ENCODE results near the gene PANK1.

The PANK1 gene

DNA sequence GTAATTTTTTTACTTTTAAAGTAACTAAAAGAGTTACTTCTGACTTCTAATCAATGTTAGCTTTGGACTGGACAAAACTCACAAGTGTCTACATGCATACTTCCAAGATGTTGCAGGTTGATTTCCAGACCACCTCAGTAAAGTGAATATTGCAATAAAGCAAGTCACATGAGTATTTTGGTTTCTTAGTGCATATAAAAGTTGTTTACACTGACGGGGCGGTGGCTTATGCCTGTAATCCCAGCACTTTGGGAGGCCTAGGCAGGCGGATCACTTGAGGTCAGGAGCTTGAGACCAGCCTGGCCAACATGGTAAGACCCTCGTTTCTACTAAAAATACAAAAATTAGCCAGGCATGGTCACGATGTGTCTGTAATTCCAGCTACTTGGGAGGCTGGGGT lies 40.8 kb downstream of the PANK1 start:
- DNase-seq (ENCODE audit: low read depth, low spot score), result no peak
- ChIA-PET POLR2A (no interaction called here), CTCF (interaction anchor here (0.6 to 1.6 kb wide), 2 partner anchors 11 to 70 kb away, joined by 3 read pairs; no protein-coding TSS in a partner anchor)
- no peak overlapping the region for H3K4me3 ChIP-seq (ENCODE audit: low read depth, low read length)
- TF ChIP-seq, protein P1, sequence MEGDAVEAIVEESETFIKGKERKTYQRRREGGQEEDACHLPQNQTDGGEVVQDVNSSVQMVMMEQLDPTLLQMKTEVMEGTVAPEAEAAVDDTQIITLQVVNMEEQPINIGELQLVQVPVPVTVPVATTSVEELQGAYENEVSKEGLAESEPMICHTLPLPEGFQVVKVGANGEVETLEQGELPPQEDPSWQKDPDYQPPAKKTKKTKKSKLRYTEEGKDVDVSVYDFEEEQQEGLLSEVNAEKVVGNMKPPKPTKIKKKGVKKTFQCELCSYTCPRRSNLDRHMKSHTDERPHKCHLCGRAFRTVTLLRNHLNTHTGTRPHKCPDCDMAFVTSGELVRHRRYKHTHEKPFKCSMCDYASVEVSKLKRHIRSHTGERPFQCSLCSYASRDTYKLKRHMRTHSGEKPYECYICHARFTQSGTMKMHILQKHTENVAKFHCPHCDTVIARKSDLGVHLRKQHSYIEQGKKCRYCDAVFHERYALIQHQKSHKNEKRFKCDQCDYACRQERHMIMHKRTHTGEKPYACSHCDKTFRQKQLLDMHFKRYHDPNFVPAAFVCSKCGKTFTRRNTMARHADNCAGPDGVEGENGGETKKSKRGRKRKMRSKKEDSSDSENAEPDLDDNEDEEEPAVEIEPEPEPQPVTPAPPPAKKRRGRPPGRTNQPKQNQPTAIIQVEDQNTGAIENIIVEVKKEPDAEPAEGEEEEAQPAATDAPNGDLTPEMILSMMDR (IDR thresholded peaks at IDR 0.05; ENCODE audit: insufficient read depth, low read length, missing control alignments), result no peak

GRCh38 chr10:89602919-89603318 lies 42.1 kb downstream of the PANK1 start:
- no peak overlapping the region for H3K4me3 ChIP-seq (ENCODE audit: low read depth, low read length)
- POLR2A ChIA-PET, result no interaction called here
- DNase-seq (ENCODE audit: low read depth, low spot score), result no peak
- CTCF ChIA-PET, result interaction anchor here (1.6 kb wide), 1 partner anchor 13 kb away, joined by 3 read pairs; no protein-coding TSS in a partner anchor
- TF ChIP-seq, protein P1 (IDR thresholded peaks at IDR 0.05; ENCODE audit: insufficient read depth, low read length, missing control alignments), result no peak

- ChIA-PET POLR2A (interaction anchor here (0.6 kb wide), 1 partner anchor 99 kb away, joined by 3 read pairs; the partner anchor contains the start of gene KIF20B), CTCF (no interaction called here)
- no peak overlapping the region for H3K4me3 ChIP-seq (ENCODE audit: low read depth, low read length)
- TF ChIP-seq, protein P1 (IDR thresholded peaks at IDR 0.05; ENCODE audit: insufficient read depth, low read length, missing control alignments), result no peak
- no peak for DNase-seq (ENCODE audit: low read depth, low spot score)
Measured at GRCh38 chr10:89601728-89602361, 43.2 kb downstream of the PANK1 start.

DNA sequence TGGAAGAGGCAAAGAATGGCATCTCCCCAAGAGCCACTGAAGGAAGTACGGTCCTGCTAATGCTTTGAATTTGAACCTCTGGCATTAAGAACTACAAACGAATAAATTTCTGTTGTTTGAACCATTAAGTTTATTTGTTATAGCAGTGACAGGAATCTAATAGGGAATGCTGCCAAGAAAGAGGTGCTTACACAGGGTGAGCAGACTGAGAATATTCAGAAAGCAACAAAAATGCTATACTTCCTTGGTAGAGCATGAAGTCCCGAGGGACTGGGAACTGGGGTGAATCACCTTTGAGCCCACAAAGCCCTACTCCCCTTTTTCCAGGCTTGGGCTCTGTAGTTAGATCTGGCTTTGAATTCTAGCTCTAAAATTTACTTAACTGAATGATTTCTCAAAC lies 45.0 kb downstream of the PANK1 start:
- no peak for DNase-seq (ENCODE audit: low read depth, low spot score)
- CTCF ChIA-PET, result no interaction called here
- H3K4me3 ChIP-seq (ENCODE audit: low read depth, low read length), result no peak overlapping the region
- TF ChIP-seq, protein P1 (IDR thresholded peaks at IDR 0.05; ENCODE audit: insufficient read depth, low read length, missing control alignments), result no peak
- POLR2A ChIA-PET, result no interaction called here

- POLR2A ChIA-PET, result no interaction called here
- H3K4me3 ChIP-seq (ENCODE audit: low read depth, low read length), result no peak overlapping the region
- TF ChIP-seq, protein P1 (IDR thresholded peaks at IDR 0.05; ENCODE audit: insufficient read depth, low read length, missing control alignments), result no peak
- DNase-seq (ENCODE audit: low read depth, low spot score), result no peak
- CTCF ChIA-PET, result interaction anchor here (1.0 kb wide), 1 partner anchor 13 kb away, joined by 5 read pairs; no protein-coding TSS in a partner anchor
Measured at GRCh38 chr10:89593043-89593442, 52.0 kb downstream of the PANK1 start.

GRCh38 chr10:89592539-89592938 lies 52.5 kb downstream of the PANK1 start:
- no peak for DNase-seq (ENCODE audit: low read depth, low spot score)
- no peak overlapping the region for H3K4me3 ChIP-seq (ENCODE audit: low read depth, low read length)
- ChIA-PET CTCF (no interaction called here), POLR2A (no interaction called here)
- TF ChIP-seq, protein P1 (IDR thresholded peaks at IDR 0.05; ENCODE audit: insufficient read depth, low read length, missing control alignments), result no peak

Data from AG04449 (cell line).